WERI-Rb-1 (cell line): ENCODE data around the gene PDE3A.

Experiments used
- DNase-seq: peaks from one replicate; pipeline ENCODE4 v3.0.0-alpha.2; 2020
- H3K27ac ChIP-seq: fragments of 250-450 bp; sonication (Bioruptor Pico); 2 replicates; pipeline ENCODE4 v1.5.1; 2020; ENCODE audit warnings: mild to moderate bottlenecking, moderate library complexity
- H3K27me3 ChIP-seq: fragments of 250-450 bp; sonication (Bioruptor Pico); 2 replicates; pipeline ENCODE4 v1.5.1; 2021; ENCODE audit warnings: mild to moderate bottlenecking, low read depth, moderate library complexity; ENCODE audit not compliant: insufficient read depth, severe bottlenecking
- H3K36me3 ChIP-seq: fragments of 250-450 bp; sonication (Bioruptor Pico); 2 replicates; pipeline ENCODE4 v1.5.1; 2020; ENCODE audit warnings: mild to moderate bottlenecking, moderate library complexity
- H3K4me3 ChIP-seq: 2 replicates; pipeline ENCODE4 v1.5.1; 2011; ENCODE audit warnings: low read depth, mild to moderate bottlenecking, control low read depth, low read length
- H3K9me3 ChIP-seq: fragments of 250-450 bp; sonication (Bioruptor Pico); 2 replicates; pipeline ENCODE4 v1.5.1; 2021; ENCODE audit warnings: mild to moderate bottlenecking, moderate library complexity; ENCODE audit not compliant: severe bottlenecking
- CTCF ChIP-seq: IDR thresholded peaks from 2 replicates; pipeline ENCODE4 v1.5.1; 2011; ENCODE audit warnings: low read depth, mild to moderate bottlenecking, control low read depth, inconsistent platforms, low read length

The PDE3A gene

GRCh38 chr12:20524113-20524512 is 155.8 kb downstream of the PDE3A start:
- no peak for TF ChIP-seq CTCF
- H3K36me3 ChIP-seq = no peaks in the 10 kb centered on the region
- H3K9me3 ChIP-seq = no peaks in the 10 kb centered on the region
- DNase-seq = no peak
- H3K27me3 ChIP-seq = no peaks in the 10 kb centered on the region
- H3K27ac ChIP-seq = no peak overlapping the region
- H3K4me3 ChIP-seq = no peak overlapping the region

- no peak for DNase-seq
- H3K36me3 ChIP-seq = no peaks in the 10 kb centered on the region
- H3K9me3 ChIP-seq = no peaks in the 10 kb centered on the region
- H3K4me3 ChIP-seq = no peak overlapping the region
- H3K27me3 ChIP-seq = no peaks in the 10 kb centered on the region
- no peak for TF ChIP-seq CTCF
- H3K27ac ChIP-seq = no peak overlapping the region
Observed at GRCh38 chr12:20525064-20525610, 156.8 kb downstream of the PDE3A start.

GRCh38 chr12:20527417-20528163 is 159.3 kb downstream of the PDE3A start:
- no peaks in the 10 kb centered on the region for H3K9me3 ChIP-seq
- H3K27me3 ChIP-seq = no peaks in the 10 kb centered on the region
- no peak overlapping the region for H3K4me3 ChIP-seq
- no peaks in the 10 kb centered on the region for H3K36me3 ChIP-seq
- no peak for DNase-seq
- H3K27ac ChIP-seq = no peak overlapping the region
- no peak for TF ChIP-seq CTCF

GRCh38 chr12:20528208-20528607 is 159.9 kb downstream of the PDE3A start:
- H3K9me3 ChIP-seq = no peaks in the 10 kb centered on the region
- H3K36me3 ChIP-seq = no peaks in the 10 kb centered on the region
- no peaks in the 10 kb centered on the region for H3K27me3 ChIP-seq
- no peak for TF ChIP-seq CTCF
- H3K4me3 ChIP-seq = no peak overlapping the region
- DNase-seq = no peak
- H3K27ac ChIP-seq = no peak overlapping the region

- H3K36me3 ChIP-seq = no peaks in the 10 kb centered on the region
- no peak overlapping the region for H3K4me3 ChIP-seq
- no peak for TF ChIP-seq CTCF
- no peaks in the 10 kb centered on the region for H3K9me3 ChIP-seq
- H3K27me3 ChIP-seq = no peaks in the 10 kb centered on the region
- DNase-seq = no peak
- no peak overlapping the region for H3K27ac ChIP-seq
Observed at GRCh38 chr12:20546267-20546666, 177.9 kb downstream of the PDE3A start.
